Right kidney (tissue), 9 donors: ENCODE measurements around the gene SLC5A7.

Source experiments
- DNase-seq: peaks from one replicate; pipeline ENCODE4 v3.0.0-alpha.2; 2016
- long read RNA-seq, 8 donors: transcript quantifications; one replicate each; lab custom pipeline, GENCODE V29; 2026

Gene SLC5A7
- long read RNA-seq, donor 1, result 0 reads
- long read RNA-seq, donor 2, result 0 reads
- long read RNA-seq, donor 3, result 0 reads
- long read RNA-seq, donor 4, result 0 reads
- long read RNA-seq, donor 5, result 0 reads
- long read RNA-seq, donor 6, result 0 reads
- long read RNA-seq, donor 7, result 0 reads
- long read RNA-seq, donor 8, result 0 reads

- DNase-seq, result peak; percentile 37
These were observed at the start of gene SLC5A7 for GRCh38 chr2:107986278-107987217. TSS of gene SLC5A7 (plus strand) at chr2:107986524. CDS start at chr2:107988156, 1,632 bp downstream.

GRCh38 chr2:107961395-107961794 is 24.9 kb upstream of the SLC5A7 start:
- DNase-seq, result no peak

- DNase-seq, result no peak
These were observed 22.1 kb upstream of the SLC5A7 start for GRCh38 chr2:107964185-107964584.

GRCh38 chr2:107984707-107985106 is 1.6 kb upstream of the SLC5A7 start:
- no peak for DNase-seq

- DNase-seq, result no peak
These were observed 1.8 kb downstream of the SLC5A7 start for GRCh38 chr2:107988108-107988507.

- no peak for DNase-seq
These were observed 3.1 kb downstream of the SLC5A7 start for GRCh38 chr2:107989445-107989844.

GRCh38 chr2:107990718-107991117 is 4.4 kb downstream of the SLC5A7 start:
- no peak for DNase-seq

- no peak for DNase-seq
These were observed 5.7 kb downstream of the SLC5A7 start for GRCh38 chr2:107992069-107992468.

- no peak for DNase-seq
These were observed 12.8 kb downstream of the SLC5A7 start for GRCh38 chr2:107999158-107999557.

GRCh38 chr2:108010912-108011591 is 24.7 kb downstream of the SLC5A7 start:
- no peak for DNase-seq

- no peak for DNase-seq
These were observed 27.0 kb downstream of the SLC5A7 start for GRCh38 chr2:108013305-108013704.

GRCh38 chr2:108022628-108023027 is 36.3 kb downstream of the SLC5A7 start:
- no peak for DNase-seq

- no peak for DNase-seq
These were observed 37.5 kb downstream of the SLC5A7 start for GRCh38 chr2:108023776-108024175.

GRCh38 chr2:108026092-108026794 is 39.9 kb downstream of the SLC5A7 start:
- DNase-seq, result no peak

GRCh38 chr2:108029496-108029895 is 43.2 kb downstream of the SLC5A7 start:
- no peak for DNase-seq

- DNase-seq, result no peak
These were observed 43.6 kb downstream of the SLC5A7 start for GRCh38 chr2:108029912-108030311.

GRCh38 chr2:108031471-108031941 is 45.2 kb downstream of the SLC5A7 start:
- no peak for DNase-seq

- DNase-seq, result no peak
These were observed 48.5 kb downstream of the SLC5A7 start for GRCh38 chr2:108034843-108035242.

GRCh38 chr2:108048752-108049151 is 62.4 kb downstream of the SLC5A7 start:
- DNase-seq, result no peak

- no peak for DNase-seq
These were observed 72.3 kb downstream of the SLC5A7 start for GRCh38 chr2:108058576-108059137.

GRCh38 chr2:108061439-108062042 is 75.2 kb downstream of the SLC5A7 start:
- DNase-seq, result no peak
